Left ventricle myocardium superior (tissue), 1 donor: Measurements from ENCODE around the gene PAN3. TPM values are rescaled to one million over a fixed set of nuclear protein-coding genes. Genes with fewer than 3 reads are reported as not detected.
"Not testable (repeated sequence)": the region's sequence is repeated elsewhere in the genome, so short reads cannot be mapped to it uniquely, and the experiment has no call there.

Experiments used
- ATAC-seq: fragments of 200-7000 bp; cut with Tn5 transposase; one replicate; pipeline ENCODE4 v1.9.1; 2020; ENCODE audit warnings: mild to moderate bottlenecking, moderate library complexity
- DNase-seq: peaks from one replicate; pipeline ENCODE4 v3.0.0-alpha.2; 2020
- intact Hi-C: fragments of 100-400 bp; cut with micrococcal nuclease; formaldehyde crosslinking; loops from one replicate; pipeline ENCODE4 v1.11.0; 2022
- long read RNA-seq: library from polyadenylated mRNA; unstranded; transcript quantifications from one replicate; pipeline ENCODE4 v2.0.0, GENCODE V29; 2021
- total RNA-seq: library from RNA; stranded (reverse); fragmentation: NEBNext Ultra II Directional; extraction: Animal tissue kit (Norgen Biotek cat#: 25700); gene quantifications from one replicate; pipeline ENCODE4 v1.2.1, GENCODE V29; 2021
- donor health status: DM: no; HTN: yes; CAD: no; lungs with severe emphysema.

Gene PAN3
- 9.7 TPM for total RNA-seq
- long read RNA-seq, partial matches to known transcripts, result 0 of 1 reads
- long read RNA-seq, other reads (novel, unspliced or antisense), result 1 of 1 reads

GRCh38 chr13:28138012-28138755 is at the start of gene PAN3:
TSS of gene PAN3 (plus strand) at chr13:28138545. CDS start at chr13:28138658, 113 bp downstream.
- intact Hi-C loops, result no loop called here

GRCh38 chr13:28089065-28089464 is 49.3 kb upstream of the PAN3 start:
- DNase-seq (no peak), ATAC-seq (no peak)
- intact Hi-C loops, result no loop called here

More at GRCh38 chr13:28138012-28138755, at the start of gene PAN3:
- DNase-seq (peak; percentile 96), ATAC-seq (peak; percentile 89)

- DNase-seq (no peak), ATAC-seq (no peak)
- intact Hi-C loops, result no loop called here
Observed at GRCh38 chr13:28092431-28092830, 45.9 kb upstream of the PAN3 start.

GRCh38 chr13:28093881-28094280 is 44.5 kb upstream of the PAN3 start:
- no peak for ATAC-seq
- no peak for DNase-seq
- intact Hi-C loops, result no loop called here

GRCh38 chr13:28094306-28094705 is 44.0 kb upstream of the PAN3 start:
- no peak for ATAC-seq
- DNase-seq, result no peak
- intact Hi-C loops, result no loop called here

GRCh38 chr13:28097503-28097902 is 40.8 kb upstream of the PAN3 start:
- intact Hi-C loops, result no loop called here
- DNase-seq (no peak), ATAC-seq (no peak)

GRCh38 chr13:28099396-28100149 is 38.8 kb upstream of the PAN3 start:
- no peak for DNase-seq
- intact Hi-C loops, result no loop called here
- ATAC-seq, result no peak

GRCh38 chr13:28100150-28101121 is 37.9 kb upstream of the PAN3 start, which contains the start of gene FLT3:
TSS of gene FLT3 (minus strand) at chr13:28100576. CDS start at chr13:28100510, 66 bp downstream.
- ATAC-seq (peak; percentile 35), DNase-seq (peak; percentile 48)
- intact Hi-C loops, result no loop called here

- intact Hi-C loops, ATAC-seq, DNase-seq: not testable (repeated sequence)
Observed at GRCh38 chr13:28101886-28102285, 36.5 kb upstream of the PAN3 start.

GRCh38 chr13:28106976-28107375 is 31.4 kb upstream of the PAN3 start:
- no peak for DNase-seq
- intact Hi-C loops, result no loop called here
- ATAC-seq, result no peak

GRCh38 chr13:28110414-28110813 is 27.9 kb upstream of the PAN3 start:
- ATAC-seq (no peak), DNase-seq (no peak)
- intact Hi-C loops, result no loop called here

GRCh38 chr13:28116736-28117135 is 21.6 kb upstream of the PAN3 start:
- DNase-seq (no peak), ATAC-seq (no peak)
- intact Hi-C loops, result no loop called here

GRCh38 chr13:28117689-28118377 is 20.5 kb upstream of the PAN3 start:
- peak; percentile 72 for ATAC-seq
- intact Hi-C loops, result no loop called here
- DNase-seq, result peak; percentile 82

GRCh38 chr13:28120317-28120716 is 18.0 kb upstream of the PAN3 start:
- intact Hi-C loops, result no loop called here
- no peak for DNase-seq
- no peak for ATAC-seq

- intact Hi-C loops, result no loop called here
Observed at GRCh38 chr13:28121224-28121623, 17.1 kb upstream of the PAN3 start.

GRCh38 chr13:28128030-28128429 is 10.3 kb upstream of the PAN3 start:
- no peak for ATAC-seq

More at GRCh38 chr13:28121224-28121623, 17.1 kb upstream of the PAN3 start:
- DNase-seq (no peak), ATAC-seq (no peak)

GRCh38 chr13:28128926-28129325 is 9.4 kb upstream of the PAN3 start:
- intact Hi-C loops, result no loop called here
- ATAC-seq (no peak), DNase-seq (no peak)

More at GRCh38 chr13:28128030-28128429, 10.3 kb upstream of the PAN3 start:
- intact Hi-C loops, result no loop called here
- DNase-seq, result no peak

GRCh38 chr13:28129911-28130693 is 8.2 kb upstream of the PAN3 start:
- intact Hi-C loops, result no loop called here
- no peak for ATAC-seq
- DNase-seq, result no peak
